ENCODE data around the gene NEUROD4.

- no peak for TF ChIP-seq CTCF (IDR thresholded peaks at IDR 0.05)
- no peak for TF ChIP-seq POLR2A (IDR thresholded peaks at IDR 0.05)
Observed at GRCh38 chr12:55034218-55034617, 14.4 kb downstream of the NEUROD4 start.

Data from esophagus squamous epithelium (tissue), 4 donors.